ENCODE measurements around the gene MAPK8IP3.
"Not testable (repeated sequence)": the region's sequence is repeated elsewhere in the genome, so short reads cannot be mapped to it uniquely, and the experiment has no call there.

MAPK8IP3 gene

GRCh38 chr16:1729445-1729844, 23.4 kb downstream of the MAPK8IP3 start:
- no peak for DNase-seq (ENCODE audit: low read depth in 2 of 2)
- no peak overlapping the region for H3K4me3 ChIP-seq (replicated peaks in 1 of 2; ENCODE audit: low read depth in 2 of 2, low read length in 2 of 2)
- no peak for TF ChIP-seq CTCF (IDR thresholded peaks at IDR 0.05; ENCODE audit: low read depth, low read length)

- H3K4me3 ChIP-seq (replicated peaks in 1 of 2; ENCODE audit: low read depth in 2 of 2, low read length in 2 of 2) = no peak overlapping the region
- no peak for DNase-seq (ENCODE audit: low read depth in 2 of 2)
- no peak for TF ChIP-seq CTCF (IDR thresholded peaks at IDR 0.05; ENCODE audit: low read depth, low read length)
These were observed 25.1 kb downstream of the MAPK8IP3 start for GRCh38 chr16:1731073-1731472.

- no peak for TF ChIP-seq CTCF (IDR thresholded peaks at IDR 0.05; ENCODE audit: low read depth, low read length)
- H3K4me3 ChIP-seq (replicated peaks in 1 of 2; ENCODE audit: low read depth in 2 of 2, low read length in 2 of 2) = no peak overlapping the region
- no peak for DNase-seq (ENCODE audit: low read depth in 2 of 2)
These were observed 25.6 kb downstream of the MAPK8IP3 start for GRCh38 chr16:1731603-1732002.

GRCh38 chr16:1732071-1732470, 26.1 kb downstream of the MAPK8IP3 start:
- no peak for TF ChIP-seq CTCF (IDR thresholded peaks at IDR 0.05; ENCODE audit: low read depth, low read length)
- no peak for DNase-seq (ENCODE audit: low read depth in 2 of 2)
- H3K4me3 ChIP-seq (replicated peaks in 1 of 2; ENCODE audit: low read depth in 2 of 2, low read length in 2 of 2) = no peak overlapping the region

GRCh38 chr16:1732551-1732987, 26.6 kb downstream of the MAPK8IP3 start:
- DNase-seq (ENCODE audit: low read depth in 2 of 2); H3K4me3 ChIP-seq (replicated peaks in 1 of 2; ENCODE audit: low read depth in 2 of 2, low read length in 2 of 2): not testable (repeated sequence)

- H3K4me3 ChIP-seq (replicated peaks in 1 of 2; ENCODE audit: low read depth in 2 of 2, low read length in 2 of 2) = no peak overlapping the region
- no peak for DNase-seq (ENCODE audit: low read depth in 2 of 2)
- no peak for TF ChIP-seq CTCF (IDR thresholded peaks at IDR 0.05; ENCODE audit: low read depth, low read length)
These were observed 28.1 kb downstream of the MAPK8IP3 start for GRCh38 chr16:1734123-1734522.

GRCh38 chr16:1734816-1735215, 28.8 kb downstream of the MAPK8IP3 start:
- DNase-seq (ENCODE audit: low read depth in 2 of 2) = no peak
- H3K4me3 ChIP-seq (replicated peaks in 1 of 2; ENCODE audit: low read depth in 2 of 2, low read length in 2 of 2) = no peak overlapping the region
- TF ChIP-seq CTCF (IDR thresholded peaks at IDR 0.05; ENCODE audit: low read depth, low read length) = no peak
